ENCODE results near the gene RAB18. TPM values are rescaled to one million over a fixed set of nuclear protein-coding genes. Genes with fewer than 3 reads are reported as not detected.

The RAB18 gene
- total RNA-seq, 4 donors from 2014 or later, result 39.9 to 102 (median 66.4) TPM

DNA sequence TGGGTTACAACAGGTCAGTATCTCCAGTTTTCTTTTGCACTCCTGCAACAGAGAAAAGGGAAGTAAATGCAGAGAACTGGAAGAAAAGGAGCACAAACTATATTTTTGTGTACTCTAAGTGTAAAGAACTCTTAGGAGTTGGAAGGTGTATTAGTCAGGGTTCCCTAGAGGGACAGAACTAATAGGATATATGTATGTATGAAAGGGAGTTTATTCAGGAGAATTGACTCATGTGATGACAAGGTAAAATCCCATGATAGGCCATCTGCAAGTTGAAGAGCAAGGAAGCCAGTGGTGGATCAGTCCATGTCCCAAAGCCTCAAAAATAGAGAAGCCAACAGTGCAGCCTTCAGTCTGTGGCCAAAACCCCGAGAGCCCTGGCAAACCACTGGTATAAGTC is 22.6 kb upstream of the RAB18 start:
- H3K4me3 ChIP-seq (ENCODE audit: low read depth, poor library complexity, severe bottlenecking), result no peak overlapping the region
- WGBS, 2 donors, result 67 to 90% methylated on average over 1 of the region's 1 CpG
- intact Hi-C loops (cut with DNase I; ENCODE audit: low total_unique reads), result no loop called here
- no peak for DNase-seq (ENCODE audit: low spot score in 2 of 2)
- TF ChIP-seq, protein P1, sequence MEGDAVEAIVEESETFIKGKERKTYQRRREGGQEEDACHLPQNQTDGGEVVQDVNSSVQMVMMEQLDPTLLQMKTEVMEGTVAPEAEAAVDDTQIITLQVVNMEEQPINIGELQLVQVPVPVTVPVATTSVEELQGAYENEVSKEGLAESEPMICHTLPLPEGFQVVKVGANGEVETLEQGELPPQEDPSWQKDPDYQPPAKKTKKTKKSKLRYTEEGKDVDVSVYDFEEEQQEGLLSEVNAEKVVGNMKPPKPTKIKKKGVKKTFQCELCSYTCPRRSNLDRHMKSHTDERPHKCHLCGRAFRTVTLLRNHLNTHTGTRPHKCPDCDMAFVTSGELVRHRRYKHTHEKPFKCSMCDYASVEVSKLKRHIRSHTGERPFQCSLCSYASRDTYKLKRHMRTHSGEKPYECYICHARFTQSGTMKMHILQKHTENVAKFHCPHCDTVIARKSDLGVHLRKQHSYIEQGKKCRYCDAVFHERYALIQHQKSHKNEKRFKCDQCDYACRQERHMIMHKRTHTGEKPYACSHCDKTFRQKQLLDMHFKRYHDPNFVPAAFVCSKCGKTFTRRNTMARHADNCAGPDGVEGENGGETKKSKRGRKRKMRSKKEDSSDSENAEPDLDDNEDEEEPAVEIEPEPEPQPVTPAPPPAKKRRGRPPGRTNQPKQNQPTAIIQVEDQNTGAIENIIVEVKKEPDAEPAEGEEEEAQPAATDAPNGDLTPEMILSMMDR (IDR thresholded peaks at IDR 0.05), result no peak
- TF ChIP-seq POLR2A (IDR thresholded peaks at IDR 0.05), result no peak

DNA sequence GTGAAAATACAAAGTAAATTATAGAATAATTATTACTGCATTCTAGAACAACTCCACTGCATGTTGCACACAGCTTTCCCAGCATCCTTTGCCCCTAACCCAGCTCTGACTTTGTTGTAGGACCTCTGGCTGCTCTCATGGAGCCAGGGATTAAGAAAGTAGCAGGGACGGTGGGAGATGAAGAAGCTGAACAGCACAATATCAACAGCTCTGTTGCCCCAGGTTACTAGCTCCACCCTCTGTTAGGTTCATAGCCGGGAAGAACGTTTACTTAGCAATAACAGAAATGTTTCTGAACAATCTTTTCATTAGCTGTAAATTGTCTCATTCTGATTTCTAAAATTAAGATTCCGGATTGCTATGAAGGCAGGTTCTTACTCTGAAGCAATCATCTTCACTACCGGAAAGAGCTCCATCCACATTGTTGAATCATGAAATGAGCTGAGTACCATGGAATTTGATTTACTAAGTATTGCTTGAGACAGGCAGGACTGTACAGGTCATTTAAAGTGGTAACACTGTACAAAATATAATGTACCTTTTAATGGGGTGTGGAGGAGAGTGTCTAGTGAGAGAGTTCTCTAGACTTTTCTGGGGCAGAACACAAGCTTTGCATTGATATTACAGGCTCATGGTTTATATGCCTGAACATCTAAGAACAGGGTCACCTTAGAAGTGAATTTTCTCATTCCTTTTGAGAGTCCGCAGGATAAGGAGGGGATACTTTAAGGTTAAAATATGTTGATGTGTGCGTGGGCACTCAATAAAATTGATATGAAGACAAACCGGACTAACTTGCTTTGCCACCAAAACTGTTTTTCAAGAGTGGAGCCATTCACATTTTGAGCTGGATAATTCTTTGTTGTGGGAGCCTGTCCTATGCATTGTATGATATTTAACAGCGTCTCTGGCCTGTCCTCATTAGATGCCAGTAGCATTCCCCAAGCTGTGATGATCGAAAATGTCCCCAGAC is 20.8 kb upstream of the RAB18 start:
- H3K4me3 ChIP-seq (ENCODE audit: low read depth, poor library complexity, severe bottlenecking), result no peak overlapping the region
- 29 to 42% methylated on average over 10 of the region's 10 CpGs for WGBS, 2 donors
- TF ChIP-seq POLR2A (IDR thresholded peaks at IDR 0.05), result no peak
- TF ChIP-seq, protein P1 (IDR thresholded peaks at IDR 0.05), result no peak
- intact Hi-C loops (cut with DNase I; ENCODE audit: low total_unique reads), result no loop called here
- DNase-seq (ENCODE audit: low spot score in 2 of 2), result no peak

DNA sequence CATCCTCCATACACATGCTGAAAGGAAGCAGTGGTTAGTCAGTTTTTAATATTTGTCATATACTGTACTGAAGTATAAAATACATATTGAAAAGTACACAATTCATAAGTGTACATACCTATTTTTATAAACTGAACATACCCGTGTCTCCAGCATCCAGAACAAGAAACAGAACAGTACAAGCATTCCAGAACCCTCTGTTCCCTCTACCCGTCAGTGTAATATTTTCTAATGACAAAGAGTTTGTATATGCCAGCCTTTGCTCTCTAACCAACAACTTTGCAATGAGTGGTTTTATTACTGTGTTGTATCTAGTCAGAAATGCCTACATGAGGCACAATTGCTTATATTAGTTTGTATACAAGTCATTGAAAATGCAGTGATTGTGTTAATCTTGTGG is 18.7 kb upstream of the RAB18 start:
- no peak for DNase-seq (ENCODE audit: low spot score in 2 of 2)
- no peak overlapping the region for H3K4me3 ChIP-seq (ENCODE audit: low read depth, poor library complexity, severe bottlenecking)
- intact Hi-C loops (cut with DNase I; ENCODE audit: low total_unique reads), result no loop called here
- TF ChIP-seq, protein P1 (IDR thresholded peaks at IDR 0.05), result no peak
- TF ChIP-seq POLR2A (IDR thresholded peaks at IDR 0.05), result no peak
- 45 to 52% methylated on average over 2 of the region's 2 CpGs for WGBS, 2 donors

DNA sequence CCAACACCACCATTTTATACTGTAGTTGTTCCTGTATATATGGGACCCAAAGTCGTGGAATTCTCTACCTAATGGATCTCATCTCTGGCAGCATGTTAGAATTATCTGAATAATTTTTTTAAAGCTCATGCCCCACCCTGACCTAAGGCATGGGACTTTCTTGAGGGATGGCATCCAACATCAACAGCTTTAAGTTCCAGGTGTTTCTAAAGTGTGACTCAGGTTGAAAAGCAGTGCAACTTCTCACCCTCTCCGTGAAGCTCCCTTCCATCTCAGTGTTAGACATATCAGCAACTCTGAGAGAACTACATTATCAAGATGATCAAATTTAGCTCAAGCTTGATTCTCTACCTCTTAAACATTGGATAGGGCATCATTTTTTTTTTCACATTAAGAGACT is 18.1 kb upstream of the RAB18 start:
- no peak overlapping the region for H3K4me3 ChIP-seq (ENCODE audit: low read depth, poor library complexity, severe bottlenecking)
- no peak for TF ChIP-seq POLR2A (IDR thresholded peaks at IDR 0.05)
- TF ChIP-seq, protein P1 (IDR thresholded peaks at IDR 0.05), result no peak
- DNase-seq (ENCODE audit: low spot score in 2 of 2), result peak in 1 of 2 donors; percentile 40
- intact Hi-C loops (cut with DNase I; ENCODE audit: low total_unique reads), result no loop called here
- WGBS, 2 donors, result 27 to 46% methylated on average over 2 of the region's 2 CpGs

DNA sequence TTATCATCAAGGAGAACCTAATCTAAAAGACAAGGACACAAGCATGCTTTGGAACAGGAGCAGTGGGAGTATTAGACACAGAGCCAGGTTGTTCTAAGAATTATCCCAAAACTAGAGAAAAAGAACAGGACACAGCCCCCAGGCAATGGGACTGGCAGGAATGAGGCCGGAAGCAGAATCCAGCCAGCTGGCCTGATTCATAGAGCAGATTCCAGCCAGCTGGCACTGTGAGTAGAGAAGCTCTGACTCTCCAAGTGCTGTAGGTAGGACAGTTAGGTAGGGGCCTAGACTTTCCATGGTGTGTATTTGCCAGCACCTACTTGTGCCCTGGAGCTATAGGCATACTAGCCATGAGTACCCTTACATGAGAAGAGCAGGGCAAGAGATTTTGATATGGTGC is 13.3 kb upstream of the RAB18 start:
- H3K4me3 ChIP-seq (ENCODE audit: low read depth, poor library complexity, severe bottlenecking), result no peak overlapping the region
- 35 to 44% methylated on average over 1 of the region's 1 CpG for WGBS, 2 donors
- no peak for TF ChIP-seq POLR2A (IDR thresholded peaks at IDR 0.05)
- TF ChIP-seq, protein P1 (IDR thresholded peaks at IDR 0.05), result no peak
- intact Hi-C loops (cut with DNase I; ENCODE audit: low total_unique reads), result no loop called here
- DNase-seq (ENCODE audit: low spot score in 2 of 2), result no peak

All from lower leg skin (tissue), 4 donors.